Vagina (tissue), 2 donors: Measurements from ENCODE around the gene LTBP2. TPM values are rescaled to one million over a fixed set of nuclear protein-coding genes. Genes with fewer than 3 reads are reported as not detected.
"Not testable (repeated sequence)": the region's sequence is repeated elsewhere in the genome, so short reads cannot be mapped to it uniquely, and the experiment has no call there.

ENCODE experiments used
- DNase-seq, 2 donors: peaks; one replicate each; pipeline ENCODE4 v3.0.0-alpha.2; 2017; ENCODE audit errors: extremely low spot score in 2 of 2
- H3K27ac ChIP-seq: fragments of 200-600 bp; sonication (generic); one replicate; pipeline ENCODE4 v1.5.1; 2019
- H3K27me3 ChIP-seq: fragments of 200-600 bp; sonication (generic); one replicate; pipeline ENCODE4 v1.5.1; 2019
- H3K36me3 ChIP-seq, 2 donors: fragments of 200-600 bp; sonication (generic); one replicate each; pipeline ENCODE4 v1.5.1; 2017 to 2019
- H3K4me1 ChIP-seq: fragments of 200-600 bp; sonication (generic); one replicate; pipeline ENCODE4 v1.5.1; 2019
- H3K4me3 ChIP-seq, 2 donors: fragments of 200-600 bp; sonication (generic); 1 replicate in 1 of 2; 2 replicates in 1 of 2; pipeline ENCODE4 v1.5.1; 2016 to 2019
- H3K9me3 ChIP-seq: fragments of 200-600 bp; sonication (generic); one replicate; pipeline ENCODE4 v1.5.1; 2019
- POLR2A ChIP-seq, 2 donors: fragments of 450-650 bp; IDR thresholded peaks; one replicate each; pipeline ENCODE4 v1.6.1; 2017; ENCODE audit warnings: antibody characterized with exemption in 2 of 2, mild to moderate bottlenecking in 2 of 2, moderate library complexity in 2 of 2
- POLR2AphosphoS5 ChIP-seq, 2 donors: sonication (generic); formaldehyde crosslinking; IDR thresholded peaks; one replicate each; pipeline ENCODE4 v1.9.0; 2017; ENCODE audit warnings: antibody characterized with exemption in 2 of 2, mild to moderate bottlenecking in 2 of 2, low read depth in 1 of 2; ENCODE audit not compliant: insufficient read depth in 1 of 2
- intact Hi-C: fragments of 100-400 bp; cut with DNase I; formaldehyde crosslinking; loops from one replicate; pipeline ENCODE4 v1.15.1; 2023
- total RNA-seq: library from RNA; depleted of rRNA; stranded (reverse); fragments of >200 nt; gene quantifications from one replicate; pipeline ENCODE4 v1.2.3, GENCODE V29; 2016
- TF ChIP-seq, protein P1 (sequence below), 3 experiments: fragments of 450-650 bp in 2 of 3; fragments of 200-600 bp in 1 of 3; sonication (generic) in 1 of 3; IDR thresholded peaks; one replicate each; pipeline ENCODE4 v1.5.1; 2017 to 2019; ENCODE audit warnings: antibody characterized with exemption in 3 of 3, mild to moderate bottlenecking in 2 of 3, moderate library complexity in 2 of 3

LTBP2 gene
- total RNA-seq, 1 donor from 2014 or later: 52.5 TPM

DNA sequence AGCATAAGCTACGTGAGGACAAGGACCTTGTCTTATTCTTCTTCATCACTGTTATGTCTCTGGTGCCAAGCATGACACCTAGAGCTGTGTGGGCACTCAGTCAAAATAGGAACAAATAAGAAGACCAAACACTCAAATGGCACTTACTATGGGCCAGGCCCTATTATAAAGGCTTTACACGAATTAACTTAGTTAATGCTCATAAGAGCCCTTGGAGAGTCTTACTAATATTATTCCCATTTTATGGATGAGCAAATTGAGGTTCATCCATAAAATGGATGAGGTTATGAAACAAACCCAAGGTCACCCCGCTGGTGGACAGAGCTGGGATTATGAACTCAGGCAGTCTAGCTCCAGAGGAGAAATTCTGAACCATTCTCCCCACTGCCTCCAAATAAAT is 70.8 kb downstream of the LTBP2 start:
- Histone ChIP-seq H3K27me3 (no peaks in the 10 kb centered on the region), H3K36me3 (no peaks in the 10 kb centered on the region), H3K27ac (no peak overlapping the region), H3K4me1 (no peaks in the 10 kb centered on the region), H3K9me3 (no peaks in the 10 kb centered on the region), H3K4me3 (no peak overlapping the region)
- intact Hi-C loops: no loop called here
- no peak for DNase-seq
- TF ChIP-seq POLR2A (IDR thresholded peaks at IDR 0.05): no peak
- TF ChIP-seq, protein P1, sequence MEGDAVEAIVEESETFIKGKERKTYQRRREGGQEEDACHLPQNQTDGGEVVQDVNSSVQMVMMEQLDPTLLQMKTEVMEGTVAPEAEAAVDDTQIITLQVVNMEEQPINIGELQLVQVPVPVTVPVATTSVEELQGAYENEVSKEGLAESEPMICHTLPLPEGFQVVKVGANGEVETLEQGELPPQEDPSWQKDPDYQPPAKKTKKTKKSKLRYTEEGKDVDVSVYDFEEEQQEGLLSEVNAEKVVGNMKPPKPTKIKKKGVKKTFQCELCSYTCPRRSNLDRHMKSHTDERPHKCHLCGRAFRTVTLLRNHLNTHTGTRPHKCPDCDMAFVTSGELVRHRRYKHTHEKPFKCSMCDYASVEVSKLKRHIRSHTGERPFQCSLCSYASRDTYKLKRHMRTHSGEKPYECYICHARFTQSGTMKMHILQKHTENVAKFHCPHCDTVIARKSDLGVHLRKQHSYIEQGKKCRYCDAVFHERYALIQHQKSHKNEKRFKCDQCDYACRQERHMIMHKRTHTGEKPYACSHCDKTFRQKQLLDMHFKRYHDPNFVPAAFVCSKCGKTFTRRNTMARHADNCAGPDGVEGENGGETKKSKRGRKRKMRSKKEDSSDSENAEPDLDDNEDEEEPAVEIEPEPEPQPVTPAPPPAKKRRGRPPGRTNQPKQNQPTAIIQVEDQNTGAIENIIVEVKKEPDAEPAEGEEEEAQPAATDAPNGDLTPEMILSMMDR (IDR thresholded peaks at IDR 0.05): no peak
- TF ChIP-seq POLR2AphosphoS5 (IDR thresholded peaks at IDR 0.05; ENCODE audit: insufficient read depth in 1 of 2, low read depth in 1 of 2): no peak

DNA sequence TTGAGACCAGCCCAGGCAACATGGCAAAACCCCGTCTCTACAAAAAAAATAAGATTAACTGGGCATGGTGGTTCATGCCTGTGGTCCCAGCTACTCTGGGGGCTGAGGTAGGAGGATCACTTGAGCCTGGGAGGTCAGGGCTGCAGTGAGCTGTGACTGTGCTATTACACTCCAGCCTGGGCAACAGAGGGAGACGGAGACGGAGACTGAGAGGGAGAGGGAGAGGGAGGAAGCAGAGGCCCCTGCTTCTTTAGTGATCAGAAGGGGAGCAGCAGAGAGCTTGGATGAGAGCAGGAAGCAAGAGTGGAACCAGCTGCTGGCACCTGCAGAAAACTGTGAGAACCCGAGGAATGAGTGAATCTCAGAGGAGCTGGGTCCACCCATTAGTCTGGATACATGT is 72.5 kb downstream of the LTBP2 start:
- no peaks in the 10 kb centered on the region for H3K9me3 ChIP-seq
- H3K4me1 ChIP-seq: no peaks in the 10 kb centered on the region
- intact Hi-C loops: no loop called here
- TF ChIP-seq, protein P1 (IDR thresholded peaks at IDR 0.05): no peak
- TF ChIP-seq POLR2A (IDR thresholded peaks at IDR 0.05): no peak
- TF ChIP-seq POLR2AphosphoS5 (IDR thresholded peaks at IDR 0.05; ENCODE audit: insufficient read depth in 1 of 2, low read depth in 1 of 2): no peak
- no peak overlapping the region for H3K27ac ChIP-seq
- H3K36me3 ChIP-seq: peaks cover 0 to 7% of the 10 kb centered on the region in 2 donors
- DNase-seq: no peak
- H3K4me3 ChIP-seq: no peak overlapping the region
- no peaks in the 10 kb centered on the region for H3K27me3 ChIP-seq

DNA sequence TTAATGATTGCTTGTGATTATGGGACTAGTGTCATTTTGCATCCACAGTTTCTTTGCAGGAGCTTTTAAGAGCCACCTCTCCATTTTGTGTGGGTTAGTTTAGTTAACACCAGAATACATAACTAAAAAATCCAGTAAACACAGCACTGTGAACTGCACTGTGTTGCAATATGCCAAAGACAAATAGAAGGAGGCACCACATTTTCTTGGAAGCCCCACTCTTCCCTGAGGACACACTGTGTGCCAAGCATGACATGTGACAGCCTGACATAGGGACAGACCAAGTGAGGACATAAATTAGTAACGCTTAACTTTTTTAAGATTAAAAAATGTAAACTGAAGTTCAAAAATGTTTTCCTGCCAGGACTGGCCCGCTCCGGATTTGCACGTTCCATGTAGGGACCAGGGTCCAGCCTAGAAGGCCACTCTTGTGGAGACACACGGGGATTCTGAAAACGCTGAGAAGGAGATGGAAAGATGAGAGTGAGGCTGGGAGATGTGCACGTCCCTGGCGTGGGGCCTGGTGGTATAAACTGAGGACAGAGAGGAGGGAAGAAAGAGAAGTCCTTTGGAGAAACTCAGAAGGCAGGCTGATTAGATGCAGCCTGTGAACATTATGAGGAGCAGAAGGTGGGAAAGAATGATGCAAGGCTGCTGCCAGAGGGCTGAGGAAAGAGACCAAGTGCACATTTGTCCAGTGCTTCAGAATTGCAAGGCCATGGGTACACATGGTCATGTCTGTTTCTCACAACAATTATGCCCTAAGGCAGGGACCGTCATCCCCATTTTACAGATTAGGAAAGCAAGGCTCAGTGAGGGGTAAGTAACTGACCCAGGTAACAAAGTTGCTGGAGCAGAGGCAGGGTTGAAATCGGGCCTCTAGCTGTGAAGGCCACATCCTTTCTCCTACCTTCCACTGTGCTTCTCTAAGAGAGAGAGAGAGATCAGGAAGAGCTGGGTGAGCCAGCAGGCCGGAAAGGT is 73.3 kb downstream of the LTBP2 start:
- DNase-seq: no peak
- H3K27ac ChIP-seq: no peak overlapping the region

DNA sequence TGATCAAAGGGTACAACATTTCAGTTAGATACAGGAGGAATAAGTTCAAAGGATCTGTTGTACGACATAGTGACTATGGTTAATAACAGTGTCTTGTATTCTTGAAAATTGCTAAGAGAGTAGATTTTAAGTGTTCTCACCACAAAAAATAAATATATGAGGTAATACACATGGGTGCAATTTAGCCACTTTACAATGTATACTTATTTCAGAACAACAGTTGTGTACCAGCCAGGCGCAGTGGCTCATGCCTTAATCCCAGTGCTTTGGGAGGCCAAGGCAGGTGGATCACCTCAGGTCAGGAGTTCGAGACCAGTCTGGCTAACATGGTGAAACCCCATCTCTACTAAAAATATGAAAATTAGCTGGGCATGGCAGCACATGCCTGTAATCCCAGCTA is 75.7 kb downstream of the LTBP2 start:
- intact Hi-C loops, H3K27me3 ChIP-seq, H3K9me3 ChIP-seq, H3K27ac ChIP-seq, H3K4me1 ChIP-seq, DNase-seq, H3K4me3 ChIP-seq, H3K36me3 ChIP-seq: not testable (repeated sequence)

More for the DNA sequence above, 73.3 kb downstream of the LTBP2 start:
- no peak for TF ChIP-seq POLR2A (IDR thresholded peaks at IDR 0.05)
- TF ChIP-seq, protein P1 (IDR thresholded peaks at IDR 0.05): no peak
- TF ChIP-seq POLR2AphosphoS5 (IDR thresholded peaks at IDR 0.05; ENCODE audit: insufficient read depth in 1 of 2, low read depth in 1 of 2): no peak
- intact Hi-C loops: no loop called here
- no peaks in the 10 kb centered on the region for H3K9me3 ChIP-seq
- no peaks in the 10 kb centered on the region for H3K27me3 ChIP-seq
- H3K36me3 ChIP-seq: peaks cover 0 to 7% of the 10 kb centered on the region in 2 donors
- no peak overlapping the region for H3K4me3 ChIP-seq
- no peaks in the 10 kb centered on the region for H3K4me1 ChIP-seq

DNA sequence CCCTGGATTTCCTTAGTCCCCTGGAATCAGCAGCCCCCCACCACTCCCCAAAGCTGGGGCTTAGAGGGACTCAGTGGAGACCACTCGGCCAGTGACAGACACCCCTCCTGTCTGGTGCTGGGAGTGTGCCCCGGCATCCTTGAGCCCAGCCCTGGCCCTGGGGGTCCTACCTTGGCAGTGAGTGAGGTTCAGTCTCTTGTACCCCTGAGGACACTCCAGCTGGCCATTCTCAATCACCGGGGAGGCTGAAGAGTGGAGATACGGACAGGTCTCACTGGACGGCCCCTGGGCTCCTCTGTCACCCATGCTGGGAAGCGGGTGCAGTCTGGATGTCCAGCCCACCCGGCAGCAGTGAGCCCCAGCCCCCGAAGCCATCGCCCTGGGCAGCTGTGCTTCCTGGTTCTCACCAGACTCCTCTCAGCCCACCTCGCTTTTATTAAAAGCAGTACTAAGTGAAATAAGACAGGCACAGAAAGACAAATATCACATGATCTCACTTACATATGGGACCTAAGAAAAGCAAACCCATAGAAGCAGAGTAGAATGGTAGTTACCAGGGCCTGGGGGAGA is 76.2 kb downstream of the LTBP2 start:
- Histone ChIP-seq H3K4me3 (no peak overlapping the region), H3K9me3 (no peaks in the 10 kb centered on the region), H3K27me3 (no peaks in the 10 kb centered on the region), H3K4me1 (peaks cover 12% of the 10 kb centered on the region), H3K36me3 (peaks cover 0 to 7% of the 10 kb centered on the region in 2 donors), H3K27ac (no peak overlapping the region)
- TF ChIP-seq, protein P1 (IDR thresholded peaks at IDR 0.05): no peak
- TF ChIP-seq POLR2AphosphoS5 (IDR thresholded peaks at IDR 0.05; ENCODE audit: insufficient read depth in 1 of 2, low read depth in 1 of 2): no peak
- TF ChIP-seq POLR2A (IDR thresholded peaks at IDR 0.05): no peak
- DNase-seq: no peak
- intact Hi-C loops: no loop called here
